ENCODE results near the gene MMP24OS.

The MMP24OS gene

DNA sequence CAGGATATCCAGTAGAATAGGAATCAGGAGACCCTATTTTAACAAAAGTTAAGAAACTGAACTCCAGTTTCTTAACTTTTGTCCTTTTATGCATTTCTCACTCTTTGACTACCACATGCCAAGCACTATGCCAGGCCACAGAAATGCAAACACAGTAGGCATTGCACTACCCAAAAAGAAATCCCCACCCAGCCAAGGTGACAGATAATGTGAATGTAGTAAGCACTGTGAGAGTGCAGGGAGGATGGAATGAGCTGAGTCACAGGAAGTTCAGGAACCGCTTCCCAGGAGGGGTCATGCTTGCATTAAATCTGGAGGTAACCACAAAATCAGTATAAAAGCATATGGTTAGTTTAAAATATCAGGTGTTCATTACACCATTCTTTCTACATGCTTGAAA, 34.4 kb upstream of the MMP24OS start:
- H3K4me3 ChIP-seq (ENCODE audit: low read depth, low read length): no peak overlapping the region
- TF ChIP-seq, protein P1, sequence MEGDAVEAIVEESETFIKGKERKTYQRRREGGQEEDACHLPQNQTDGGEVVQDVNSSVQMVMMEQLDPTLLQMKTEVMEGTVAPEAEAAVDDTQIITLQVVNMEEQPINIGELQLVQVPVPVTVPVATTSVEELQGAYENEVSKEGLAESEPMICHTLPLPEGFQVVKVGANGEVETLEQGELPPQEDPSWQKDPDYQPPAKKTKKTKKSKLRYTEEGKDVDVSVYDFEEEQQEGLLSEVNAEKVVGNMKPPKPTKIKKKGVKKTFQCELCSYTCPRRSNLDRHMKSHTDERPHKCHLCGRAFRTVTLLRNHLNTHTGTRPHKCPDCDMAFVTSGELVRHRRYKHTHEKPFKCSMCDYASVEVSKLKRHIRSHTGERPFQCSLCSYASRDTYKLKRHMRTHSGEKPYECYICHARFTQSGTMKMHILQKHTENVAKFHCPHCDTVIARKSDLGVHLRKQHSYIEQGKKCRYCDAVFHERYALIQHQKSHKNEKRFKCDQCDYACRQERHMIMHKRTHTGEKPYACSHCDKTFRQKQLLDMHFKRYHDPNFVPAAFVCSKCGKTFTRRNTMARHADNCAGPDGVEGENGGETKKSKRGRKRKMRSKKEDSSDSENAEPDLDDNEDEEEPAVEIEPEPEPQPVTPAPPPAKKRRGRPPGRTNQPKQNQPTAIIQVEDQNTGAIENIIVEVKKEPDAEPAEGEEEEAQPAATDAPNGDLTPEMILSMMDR (IDR thresholded peaks at IDR 0.05; ENCODE audit: borderline replicate concordance, insufficient read depth, low read depth, low read length): no peak

DNA sequence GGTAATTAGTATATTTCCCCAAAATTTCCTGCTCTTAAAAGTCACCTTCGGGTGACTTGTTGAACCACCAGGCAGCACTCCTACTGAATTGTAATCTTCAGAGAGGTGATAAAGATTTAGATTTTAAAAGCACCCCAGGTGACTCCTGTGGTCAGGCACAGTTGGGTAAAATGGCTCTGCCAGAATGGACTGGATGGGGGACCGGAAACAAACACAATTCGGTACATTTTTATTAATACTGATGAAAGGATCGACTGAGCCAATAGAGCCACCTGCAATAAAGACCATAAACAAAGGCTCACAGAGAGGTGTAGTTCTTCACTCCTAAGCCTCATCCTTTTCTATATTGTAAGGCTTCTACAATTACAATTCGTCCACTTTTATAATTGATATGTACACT, 33.9 kb upstream of the MMP24OS start:
- TF ChIP-seq, protein P1 (IDR thresholded peaks at IDR 0.05; ENCODE audit: borderline replicate concordance, insufficient read depth, low read depth, low read length): no peak

DNA sequence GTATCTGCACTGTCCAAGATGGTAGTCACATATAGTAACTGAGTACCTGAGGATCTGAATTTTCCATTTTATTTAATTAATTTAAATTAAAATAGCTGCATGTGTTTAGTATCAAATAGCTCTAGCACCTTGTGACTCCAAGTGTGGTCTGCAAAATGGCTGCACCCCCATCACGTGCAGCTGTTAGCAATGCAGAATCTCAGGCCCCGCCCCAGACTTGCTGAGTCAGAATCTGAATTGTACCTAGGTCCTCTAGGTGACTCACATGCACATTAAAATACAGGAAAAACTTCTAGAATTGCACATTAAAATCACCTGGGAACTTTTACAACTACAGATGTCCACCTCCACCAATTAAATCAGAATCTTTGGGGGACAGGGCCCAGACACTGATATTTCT, 33.5 kb upstream of the MMP24OS start:
- H3K4me3 ChIP-seq (ENCODE audit: low read depth, low read length): no peak overlapping the region
- TF ChIP-seq, protein P1 (IDR thresholded peaks at IDR 0.05; ENCODE audit: borderline replicate concordance, insufficient read depth, low read depth, low read length): no peak

More for the DNA sequence above, 33.9 kb upstream of the MMP24OS start:
- no peak overlapping the region for H3K4me3 ChIP-seq (ENCODE audit: low read depth, low read length)

DNA sequence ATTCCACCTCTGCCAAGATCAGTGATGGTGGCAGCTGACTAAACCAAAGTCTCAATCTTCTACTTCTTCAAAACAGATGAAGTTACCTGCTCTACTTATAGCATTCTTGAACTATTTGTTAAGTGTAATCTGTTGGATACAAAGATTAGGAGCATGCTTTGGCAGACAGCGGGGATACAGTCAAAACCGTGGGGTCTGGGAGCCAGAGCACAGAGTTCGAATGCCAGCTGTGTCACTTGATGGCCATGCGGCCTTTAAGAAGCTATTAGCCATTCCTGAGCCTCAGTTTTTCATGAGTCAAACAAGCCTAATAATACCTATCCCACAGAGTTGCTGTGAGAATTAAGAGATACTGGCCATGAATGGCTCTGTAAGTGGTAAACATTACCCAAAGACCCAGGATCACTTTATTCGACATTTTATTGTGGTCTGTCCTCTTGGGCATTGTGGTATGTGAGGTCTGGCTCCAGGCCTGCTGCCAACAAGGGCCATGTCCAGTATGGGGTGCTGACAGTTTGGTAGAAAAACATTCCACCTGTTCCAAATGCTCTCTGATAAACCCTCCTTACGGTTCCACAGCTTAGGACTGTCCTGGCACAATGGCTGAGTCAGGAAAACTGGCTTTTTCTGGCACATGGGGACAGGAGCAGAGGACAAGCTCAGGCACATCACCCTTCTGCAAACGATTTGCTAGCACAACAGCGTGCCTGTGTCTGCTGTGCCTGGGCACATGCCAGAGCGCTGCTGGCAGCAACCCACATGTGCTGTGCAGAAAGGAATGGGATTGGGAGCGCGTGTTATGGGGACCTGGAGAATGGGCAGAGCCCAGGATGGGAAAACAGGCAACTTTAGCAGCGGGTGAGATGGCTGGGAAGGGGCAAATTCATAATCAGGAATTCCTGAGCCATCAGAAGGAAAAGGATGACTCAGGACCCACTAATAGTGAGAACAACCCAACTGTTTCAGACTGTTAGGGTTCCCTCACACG, 30.0 kb upstream of the MMP24OS start:
- H3K4me3 ChIP-seq (ENCODE audit: low read depth, low read length): no peak overlapping the region
- TF ChIP-seq, protein P1 (IDR thresholded peaks at IDR 0.05; ENCODE audit: borderline replicate concordance, insufficient read depth, low read depth, low read length): no peak

DNA sequence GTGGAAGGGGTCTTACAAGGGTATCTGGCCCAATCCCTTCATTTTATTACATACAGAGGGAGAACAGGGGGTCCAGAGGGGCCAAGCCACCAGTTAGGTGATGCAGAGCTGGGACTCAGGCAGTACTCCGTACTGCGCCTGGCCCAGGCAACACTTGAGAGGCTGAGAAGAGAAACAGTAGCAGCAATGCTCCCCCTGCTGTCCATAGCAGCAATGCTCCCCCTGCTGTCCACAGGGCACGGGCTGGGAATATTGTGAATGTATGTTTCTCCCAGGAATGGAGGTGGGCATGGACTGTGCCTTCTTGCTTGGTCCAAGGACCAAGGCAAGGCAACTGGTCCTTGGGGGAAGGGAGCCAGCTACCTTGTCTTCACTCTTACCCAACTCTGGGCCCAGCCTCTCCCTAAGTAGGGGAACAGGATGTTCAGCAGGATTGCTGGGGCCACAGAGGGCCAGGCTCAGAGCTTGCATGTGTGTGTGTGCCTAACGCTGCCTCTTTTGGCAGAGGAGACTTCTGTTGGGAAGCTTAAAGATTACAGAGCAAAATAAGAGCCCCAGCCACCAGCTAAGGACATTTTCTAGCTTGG, 29.1 kb upstream of the MMP24OS start:
- H3K4me3 ChIP-seq (ENCODE audit: low read depth, low read length): no peak overlapping the region
- TF ChIP-seq, protein P1 (IDR thresholded peaks at IDR 0.05; ENCODE audit: borderline replicate concordance, insufficient read depth, low read depth, low read length): peak; percentile 71; the same call in 1 of the 2 replicates

DNA sequence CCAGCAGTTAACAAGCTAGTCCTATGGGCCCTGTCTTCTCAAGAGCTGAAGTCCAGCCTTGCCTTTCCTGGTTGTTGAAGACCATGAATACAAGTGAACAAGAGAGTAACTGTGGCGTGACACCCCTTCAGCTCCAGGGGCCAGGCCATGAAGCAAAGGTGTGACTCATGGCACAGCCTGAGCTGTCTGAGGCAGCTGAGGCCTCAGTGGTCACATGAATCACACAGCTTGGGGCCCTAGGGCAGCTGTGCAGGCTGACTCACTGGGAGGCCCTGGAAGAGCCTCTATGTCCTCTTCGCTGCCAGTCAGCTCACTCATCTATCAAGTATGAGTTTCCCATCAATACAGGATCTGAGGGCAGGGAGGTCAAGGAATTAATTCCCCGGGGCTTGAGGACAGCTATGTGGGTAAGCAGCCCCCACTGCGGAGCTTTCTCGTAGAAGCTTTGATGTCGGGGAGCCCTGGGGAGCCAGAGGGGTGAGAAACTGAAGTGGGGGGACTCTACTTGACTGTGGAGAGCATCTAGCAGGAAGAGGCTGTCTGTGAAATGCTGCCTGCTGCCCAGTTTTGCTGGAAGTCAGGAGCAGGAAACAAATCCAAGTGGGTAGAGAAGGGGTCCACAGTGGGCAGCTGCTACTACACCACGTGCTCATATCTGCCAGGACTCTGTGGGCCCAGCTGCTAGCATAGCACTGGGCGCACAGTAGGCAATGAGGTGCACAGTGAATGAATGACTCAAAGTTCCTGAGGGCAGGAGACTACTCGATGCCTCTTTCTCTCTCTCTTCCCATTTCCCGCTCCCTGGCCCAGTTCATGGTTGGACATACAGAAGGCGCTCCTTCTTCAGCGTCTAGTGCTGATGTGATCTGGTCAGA, 28.0 kb upstream of the MMP24OS start:
- TF ChIP-seq, protein P1 (IDR thresholded peaks at IDR 0.05; ENCODE audit: borderline replicate concordance, insufficient read depth, low read depth, low read length): no peak
- H3K4me3 ChIP-seq (ENCODE audit: low read depth, low read length): no peak overlapping the region
